TTC549 (cell line): ENCODE results near the gene NUDT22.

ENCODE experiments used
- FAIRE-seq: peaks from 2 replicates; lab custom pipeline; 2012; peaks lifted over from hg19 to GRCh38; lab: Jason Lieb, UNC

NUDT22 gene

GRCh38 chr11:64255135-64256128, 29.4 kb downstream of the NUDT22 start:
- no peak for FAIRE-seq

- no peak for FAIRE-seq
Measured at GRCh38 chr11:64256300-64256699, 30.2 kb downstream of the NUDT22 start.

- no peak for FAIRE-seq
Measured at GRCh38 chr11:64258356-64258755, 32.3 kb downstream of the NUDT22 start.

- no peak for FAIRE-seq
Measured at GRCh38 chr11:64258946-64259532, 33.0 kb downstream of the NUDT22 start.

- no peak for FAIRE-seq
Measured at GRCh38 chr11:64259533-64260067, 33.5 kb downstream of the NUDT22 start.

- FAIRE-seq = no peak
Measured at GRCh38 chr11:64260147-64260708, 34.2 kb downstream of the NUDT22 start.

GRCh38 chr11:64261556-64262080, 35.5 kb downstream of the NUDT22 start:
- no peak for FAIRE-seq

GRCh38 chr11:64262271-64263002, 36.4 kb downstream of the NUDT22 start:
- no peak for FAIRE-seq

GRCh38 chr11:64263021-64263946, 37.2 kb downstream of the NUDT22 start:
- no peak for FAIRE-seq

GRCh38 chr11:64263947-64264317, 37.9 kb downstream of the NUDT22 start:
- FAIRE-seq = no peak

- no peak for FAIRE-seq
Measured at GRCh38 chr11:64264371-64264852, 38.3 kb downstream of the NUDT22 start.

- FAIRE-seq = no peak
Measured at GRCh38 chr11:64265176-64266160, 39.4 kb downstream of the NUDT22 start.

- FAIRE-seq = no peak
Measured at GRCh38 chr11:64266339-64266738, 40.3 kb downstream of the NUDT22 start.

GRCh38 chr11:64267207-64267945, 41.3 kb downstream of the NUDT22 start:
- FAIRE-seq = no peak

GRCh38 chr11:64268025-64268892, 42.2 kb downstream of the NUDT22 start:
- no peak for FAIRE-seq

GRCh38 chr11:64268893-64269539, 42.9 kb downstream of the NUDT22 start:
- no peak for FAIRE-seq

GRCh38 chr11:64269540-64270220, 43.6 kb downstream of the NUDT22 start:
- peak; percentile 88 for FAIRE-seq
